ENCODE data around the gene FKBP9.

DNA sequence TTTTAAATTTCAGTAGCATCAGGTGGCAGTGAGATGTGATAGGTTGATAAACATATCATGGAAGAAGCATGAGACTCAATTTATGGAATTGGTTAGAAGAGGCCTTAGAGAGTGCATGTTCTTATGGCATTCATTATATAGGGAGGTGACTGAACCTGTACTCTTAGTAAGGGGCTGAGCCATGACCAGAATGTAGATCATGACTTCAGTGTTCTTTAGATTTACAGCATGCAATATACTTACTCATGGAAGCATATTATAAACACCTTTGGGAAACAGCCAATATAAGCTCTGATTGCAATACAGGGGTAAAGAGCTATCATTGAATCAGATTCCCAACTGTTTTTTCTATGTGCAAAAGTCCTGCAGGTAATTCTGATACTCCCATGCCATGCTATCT is 55.1 kb downstream of the FKBP9 start:
- TF ChIP-seq, protein P1, sequence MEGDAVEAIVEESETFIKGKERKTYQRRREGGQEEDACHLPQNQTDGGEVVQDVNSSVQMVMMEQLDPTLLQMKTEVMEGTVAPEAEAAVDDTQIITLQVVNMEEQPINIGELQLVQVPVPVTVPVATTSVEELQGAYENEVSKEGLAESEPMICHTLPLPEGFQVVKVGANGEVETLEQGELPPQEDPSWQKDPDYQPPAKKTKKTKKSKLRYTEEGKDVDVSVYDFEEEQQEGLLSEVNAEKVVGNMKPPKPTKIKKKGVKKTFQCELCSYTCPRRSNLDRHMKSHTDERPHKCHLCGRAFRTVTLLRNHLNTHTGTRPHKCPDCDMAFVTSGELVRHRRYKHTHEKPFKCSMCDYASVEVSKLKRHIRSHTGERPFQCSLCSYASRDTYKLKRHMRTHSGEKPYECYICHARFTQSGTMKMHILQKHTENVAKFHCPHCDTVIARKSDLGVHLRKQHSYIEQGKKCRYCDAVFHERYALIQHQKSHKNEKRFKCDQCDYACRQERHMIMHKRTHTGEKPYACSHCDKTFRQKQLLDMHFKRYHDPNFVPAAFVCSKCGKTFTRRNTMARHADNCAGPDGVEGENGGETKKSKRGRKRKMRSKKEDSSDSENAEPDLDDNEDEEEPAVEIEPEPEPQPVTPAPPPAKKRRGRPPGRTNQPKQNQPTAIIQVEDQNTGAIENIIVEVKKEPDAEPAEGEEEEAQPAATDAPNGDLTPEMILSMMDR (IDR thresholded peaks at IDR 0.05; ENCODE audit: poor library complexity), result no peak
- no peak for TF ChIP-seq EZH2 (IDR thresholded peaks at IDR 0.05; ENCODE audit: borderline replicate concordance)

Measured in hepatocyte (in vitro differentiated cells).